Body of pancreas (tissue), 4 donors: ENCODE results near the gene LSM3. TPM values are rescaled to one million over a fixed set of nuclear protein-coding genes. Genes with fewer than 3 reads are reported as not detected.

Experiments
- ATAC-seq: fragments of 150-250 bp; one replicate; pipeline ENCODE4 v1.9.1; 2016
- DNase-seq, 4 donors: peaks; one replicate each; pipeline ENCODE4 v3.0.0-alpha.2; 2019
- H3K27ac ChIP-seq, 4 donors: fragments of 200-600 bp; sonication (generic); 1 replicate in 3 of 4; 2 replicates in 1 of 4; pipeline versions ENCODE4 v1.5.1 to v1.6.1; 2016 to 2019; ENCODE audit warnings: mild to moderate bottlenecking in 1 of 4, mixed read lengths in 1 of 4, moderate library complexity in 1 of 4
- H3K27me3 ChIP-seq, 2 donors: fragments of 200-600 bp; sonication (generic); one replicate each; pipeline ENCODE4 v1.6.0; 2016; ENCODE audit warnings: mild to moderate bottlenecking in 1 of 2
- H3K36me3 ChIP-seq, 2 donors: fragments of 200-600 bp; sonication (generic); replicated peaks in 1 of 2; 2 replicates each; pipeline ENCODE4 v1.5.1; 2016; ENCODE audit warnings: low read depth in 2 of 2; ENCODE audit not compliant: insufficient read depth in 1 of 2
- H3K4me1 ChIP-seq: fragments of 200-600 bp; sonication (generic); one replicate; pipeline ENCODE4 v1.6.0; 2016
- H3K4me3 ChIP-seq, 2 donors: fragments of 200-600 bp; sonication (generic); 1 replicate in 1 of 2; 2 replicates in 1 of 2; pipeline ENCODE4 v1.5.1; 2016 to 2019
- H3K9me3 ChIP-seq, 3 donors: fragments of 200-600 bp; sonication (generic); 1 replicate in 2 of 3; 2 replicates in 1 of 3; pipeline ENCODE4 v1.5.1; 2016
- POLR2A ChIP-seq, 3 donors: fragments of 450-650 bp; IDR thresholded peaks; one replicate each; pipeline ENCODE4 v1.6.1; 2016; ENCODE audit warnings: antibody characterized with exemption in 3 of 3, mild to moderate bottlenecking in 2 of 3
- WGBS, 2 donors: methylation state at CpG; one replicate each; pipeline ENCODE4 v1.1.5; 2017; 5-methylcytosine and 5-hydroxymethylcytosine counted together
- intact Hi-C: fragments of 100-400 bp; cut with DNase I; formaldehyde crosslinking; loops from one replicate; pipeline ENCODE4 v1.15.1; 2023
- total RNA-seq, 2 donors: library from RNA; depleted of rRNA; stranded (reverse); fragments of >200 nt; gene quantifications; one replicate each; pipeline ENCODE4 v1.1.0, GENCODE V29; 2016
- TF ChIP-seq, protein P1 (sequence below), 7 experiments: fragments of 450-650 bp in 4 of 7; fragments of 200-600 bp in 3 of 7; sonication (generic) in 3 of 7; IDR thresholded peaks; one replicate each; pipeline ENCODE4 v1.5.1; 2016 to 2019; ENCODE audit warnings: antibody characterized with exemption in 7 of 7

The LSM3 gene
- total RNA-seq, 2 donors from 2014 or later: 5.3 to 6.0 TPM

GRCh38 chr3:14138878-14139655 is 39.5 kb upstream of the LSM3 start:
- ATAC-seq (no peak), DNase-seq (no peak)
- Histone ChIP-seq H3K4me3 (no peak overlapping the region), H3K27me3 (no peaks in the 10 kb centered on the region), H3K36me3 (peaks cover 0 to 20% of the 10 kb centered on the region in 2 donors), H3K27ac (no peak overlapping the region), H3K9me3 (no peaks in the 10 kb centered on the region), H3K4me1 (peaks cover 5% of the 10 kb centered on the region)
- intact Hi-C loops: no loop called here
- TF ChIP-seq, protein P1, sequence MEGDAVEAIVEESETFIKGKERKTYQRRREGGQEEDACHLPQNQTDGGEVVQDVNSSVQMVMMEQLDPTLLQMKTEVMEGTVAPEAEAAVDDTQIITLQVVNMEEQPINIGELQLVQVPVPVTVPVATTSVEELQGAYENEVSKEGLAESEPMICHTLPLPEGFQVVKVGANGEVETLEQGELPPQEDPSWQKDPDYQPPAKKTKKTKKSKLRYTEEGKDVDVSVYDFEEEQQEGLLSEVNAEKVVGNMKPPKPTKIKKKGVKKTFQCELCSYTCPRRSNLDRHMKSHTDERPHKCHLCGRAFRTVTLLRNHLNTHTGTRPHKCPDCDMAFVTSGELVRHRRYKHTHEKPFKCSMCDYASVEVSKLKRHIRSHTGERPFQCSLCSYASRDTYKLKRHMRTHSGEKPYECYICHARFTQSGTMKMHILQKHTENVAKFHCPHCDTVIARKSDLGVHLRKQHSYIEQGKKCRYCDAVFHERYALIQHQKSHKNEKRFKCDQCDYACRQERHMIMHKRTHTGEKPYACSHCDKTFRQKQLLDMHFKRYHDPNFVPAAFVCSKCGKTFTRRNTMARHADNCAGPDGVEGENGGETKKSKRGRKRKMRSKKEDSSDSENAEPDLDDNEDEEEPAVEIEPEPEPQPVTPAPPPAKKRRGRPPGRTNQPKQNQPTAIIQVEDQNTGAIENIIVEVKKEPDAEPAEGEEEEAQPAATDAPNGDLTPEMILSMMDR (IDR thresholded peaks at IDR 0.05): no peak
- TF ChIP-seq POLR2A (IDR thresholded peaks at IDR 0.05): no peak
- WGBS, 2 donors: 87 to 91% methylated on average over 11 to 14 of the region's 14 CpGs

DNA sequence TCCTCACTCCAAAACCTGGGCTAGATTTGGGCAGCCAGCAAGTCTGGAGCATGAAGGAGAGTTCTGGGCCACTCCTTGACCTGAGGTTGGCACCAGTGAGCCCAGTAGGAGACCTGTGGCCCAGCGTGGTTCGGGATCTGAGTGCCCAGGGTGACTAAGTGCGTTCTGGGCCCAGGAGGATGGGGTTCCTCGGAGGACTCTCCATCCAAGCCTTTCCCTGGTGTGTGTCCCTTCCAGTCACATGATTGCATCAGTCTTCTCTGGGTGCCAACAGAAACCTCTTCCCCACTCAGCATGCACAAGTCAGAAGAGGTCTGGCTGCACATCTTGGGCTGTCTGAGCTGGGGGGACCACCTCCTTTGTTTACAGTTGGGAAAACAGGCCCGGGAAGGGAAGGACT is 38.8 kb upstream of the LSM3 start:
- H3K4me3 ChIP-seq: no peak overlapping the region
- no peaks in the 10 kb centered on the region for H3K9me3 ChIP-seq
- TF ChIP-seq, protein P1 (IDR thresholded peaks at IDR 0.05): no peak
- TF ChIP-seq POLR2A (IDR thresholded peaks at IDR 0.05): no peak
- no peak for ATAC-seq
- no peak for DNase-seq
- no peak overlapping the region for H3K27ac ChIP-seq
- intact Hi-C loops: no loop called here
- H3K36me3 ChIP-seq: peaks cover 0 to 17% of the 10 kb centered on the region in 2 donors
- peaks cover 12% of the 10 kb centered on the region for H3K4me1 ChIP-seq
- no peaks in the 10 kb centered on the region for H3K27me3 ChIP-seq
- WGBS, 2 donors: 75 to 87% methylated on average over 2 to 5 of the region's 5 CpGs

DNA sequence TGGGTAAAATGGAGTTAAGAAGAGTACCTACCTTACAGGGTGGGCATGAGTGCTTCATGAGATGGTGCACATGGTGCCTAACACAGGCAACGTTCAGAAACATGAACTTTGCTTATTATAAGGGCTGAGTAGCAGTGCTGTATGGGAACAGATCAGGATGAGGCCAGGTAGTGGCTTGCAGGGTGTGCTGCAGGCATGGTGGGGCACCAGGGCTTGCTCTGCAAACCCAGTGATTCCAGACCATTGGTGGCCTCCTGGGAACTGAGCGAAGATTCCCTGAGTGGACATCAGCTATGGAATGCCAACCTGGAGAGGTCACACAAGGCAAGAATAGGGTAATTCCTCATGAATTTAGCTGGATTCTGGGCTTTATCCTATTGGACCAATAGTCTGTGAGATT is 37.9 kb upstream of the LSM3 start:
- H3K4me3 ChIP-seq: no peak overlapping the region
- H3K27me3 ChIP-seq: no peaks in the 10 kb centered on the region
- DNase-seq: no peak
- peaks cover 0 to 11% of the 10 kb centered on the region in 2 donors for H3K36me3 ChIP-seq
- no peak overlapping the region for H3K27ac ChIP-seq
- intact Hi-C loops: no loop called here
- 75 to 92% methylated on average over 1 to 2 of the region's 2 CpGs for WGBS, 2 donors
- no peaks in the 10 kb centered on the region for H3K9me3 ChIP-seq
- no peak for ATAC-seq
- peaks cover 21% of the 10 kb centered on the region for H3K4me1 ChIP-seq
- TF ChIP-seq POLR2A (IDR thresholded peaks at IDR 0.05): no peak
- TF ChIP-seq, protein P1 (IDR thresholded peaks at IDR 0.05): no peak

DNA sequence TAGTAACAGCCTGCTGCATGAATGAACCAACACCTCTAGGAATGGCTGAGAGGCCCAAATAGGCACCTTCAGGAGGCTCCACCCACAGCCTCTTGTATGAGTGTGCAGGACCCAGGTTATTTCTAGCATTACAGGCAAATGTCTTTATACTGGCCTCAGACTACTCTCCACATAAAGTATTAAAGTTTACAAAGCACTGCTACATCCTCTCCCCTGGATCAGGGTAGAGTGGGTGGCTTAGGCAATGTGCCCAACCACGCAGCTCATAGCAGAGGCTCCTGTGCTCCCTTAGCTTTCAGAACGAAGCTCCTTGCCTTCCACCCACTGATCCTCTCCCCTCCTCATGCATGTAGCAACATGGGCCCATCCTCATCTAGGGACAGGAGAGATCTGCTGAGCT is 37.5 kb upstream of the LSM3 start:
- Histone ChIP-seq H3K27ac (no peak overlapping the region), H3K9me3 (no peaks in the 10 kb centered on the region), H3K27me3 (no peaks in the 10 kb centered on the region), H3K4me1 (peaks cover 22% of the 10 kb centered on the region), H3K4me3 (no peak overlapping the region), H3K36me3 (peaks cover 0 to 7% of the 10 kb centered on the region in 2 donors)
- no peak for DNase-seq
- ATAC-seq: no peak
- intact Hi-C loops: no loop called here
- 56 to 73% methylated on average over 2 of the region's 2 CpGs for WGBS, 2 donors
- TF ChIP-seq POLR2A (IDR thresholded peaks at IDR 0.05): no peak
- TF ChIP-seq, protein P1 (IDR thresholded peaks at IDR 0.05): no peak
